BJ (cell line): ENCODE data around the gene PSKH1. TPM values are rescaled to one million over a fixed set of nuclear protein-coding genes. Genes with fewer than 3 reads are reported as not detected.

Source experiments
- CTCF ChIA-PET: fragments of 350-600 bp; formaldehyde crosslinking; extraction: SDS; loops from one replicate; lab custom pipeline; 2021; ENCODE audit warnings: antibody characterized with exemption, inconsistent platforms; lab: Yijun Ruan, JAX
- POLR2A ChIA-PET: fragments of 300-600 bp; sonication (Branson Sonifier 250); formaldehyde crosslinking; extraction: SDS; loops from one replicate; lab custom pipeline; 2021; ENCODE audit warnings: antibody characterized with exemption; lab: Charles Lee
- DNase-seq: peaks from one replicate; pipeline ENCODE4 v3.0.0-alpha.2; 2011; ENCODE audit warnings: low read depth
- H3K27me3 ChIP-seq: 2 replicates; pipeline ENCODE4 v1.6.0; 2011; ENCODE audit warnings: low read length; ENCODE audit not compliant: control insufficient read depth, insufficient read depth
- H3K36me3 ChIP-seq: 2 replicates; pipeline ENCODE4 v1.5.1; 2011; ENCODE audit warnings: low read length; ENCODE audit not compliant: control insufficient read depth, insufficient read depth
- H3K4me3 ChIP-seq: 2 replicates; pipeline ENCODE4 v1.5.1; 2011; ENCODE audit warnings: low read depth, mild to moderate bottlenecking, control low read depth, low read length
- CTCF ChIP-seq: IDR thresholded peaks from 2 replicates; pipeline ENCODE4 v1.5.1; 2011; ENCODE audit warnings: low read depth, mild to moderate bottlenecking, control low read depth, inconsistent platforms, low read length, moderate library complexity; ENCODE audit not compliant: insufficient read depth
- polyA plus RNA-seq: library from polyadenylated mRNA; depleted of rRNA; stranded (reverse); fragments of >200 nt; gene quantifications from 2 replicates; pipeline ENCODE4 v1.2.3, GENCODE V29; 2011

Gene PSKH1
- polyA plus RNA-seq, 1 experiment, result 45.5 TPM

- Histone ChIP-seq H3K36me3 (peaks cover 71% of the 10 kb centered on the region), H3K27me3 (no peaks in the 10 kb centered on the region), H3K4me3 (no peak overlapping the region)
- POLR2A ChIA-PET, result interaction anchor here (0.6 kb wide), 1 partner anchor 742 kb away, joined by 3 read pairs; no protein-coding TSS in a partner anchor
- CTCF ChIA-PET, result interaction anchor here (1.5 kb wide), 1 partner anchor 9 kb away, joined by 4 read pairs; no protein-coding TSS in a partner anchor
- no peak for TF ChIP-seq CTCF
- no peak for DNase-seq
Observed at GRCh38 chr16:67951485-67951884, 58.4 kb downstream of the PSKH1 start.

- POLR2A ChIA-PET, result no interaction called here
- Histone ChIP-seq H3K36me3 (peaks cover 61% of the 10 kb centered on the region), H3K4me3 (no peak overlapping the region), H3K27me3 (no peaks in the 10 kb centered on the region)
- TF ChIP-seq CTCF, result no peak
- no peak for DNase-seq
- CTCF ChIA-PET, result interaction anchor here (0.6 to 2.1 kb wide), 2 partner anchors 12 to 25 kb away, joined by 3 to 16 read pairs; no protein-coding TSS in a partner anchor
Observed at GRCh38 chr16:67953641-67954375, 60.8 kb downstream of the PSKH1 start.

GRCh38 chr16:67954421-67955196, 61.6 kb downstream of the PSKH1 start:
- no peak for TF ChIP-seq CTCF
- H3K4me3 ChIP-seq, result no peak overlapping the region
- ChIA-PET CTCF (interaction anchor here (0.8 to 2.1 kb wide), 2 partner anchors 13 to 71 kb away, joined by 3 to 16 read pairs; no protein-coding TSS in a partner anchor), POLR2A (no interaction called here)
- no peak for DNase-seq
- no peaks in the 10 kb centered on the region for H3K27me3 ChIP-seq
- H3K36me3 ChIP-seq, result peaks cover 56% of the 10 kb centered on the region

GRCh38 chr16:67957622-67958021, 64.6 kb downstream of the PSKH1 start:
- DNase-seq, result no peak
- Histone ChIP-seq H3K27me3 (no peaks in the 10 kb centered on the region), H3K36me3 (peaks cover 59% of the 10 kb centered on the region), H3K4me3 (no peak overlapping the region)
- ChIA-PET POLR2A (interaction anchor here (0.6 kb wide), 1 partner anchor 10 kb away, joined by 3 read pairs; no protein-coding TSS in a partner anchor), CTCF (no interaction called here)
- TF ChIP-seq CTCF, result no peak
